Measurements from ENCODE around the gene DNM3. TPM values are rescaled to one million over a fixed set of nuclear protein-coding genes. Genes with fewer than 3 reads are reported as not detected.

Gene DNM3
- total RNA-seq, 1 experiment from 2014 or later, result 2.7 TPM

DNA sequence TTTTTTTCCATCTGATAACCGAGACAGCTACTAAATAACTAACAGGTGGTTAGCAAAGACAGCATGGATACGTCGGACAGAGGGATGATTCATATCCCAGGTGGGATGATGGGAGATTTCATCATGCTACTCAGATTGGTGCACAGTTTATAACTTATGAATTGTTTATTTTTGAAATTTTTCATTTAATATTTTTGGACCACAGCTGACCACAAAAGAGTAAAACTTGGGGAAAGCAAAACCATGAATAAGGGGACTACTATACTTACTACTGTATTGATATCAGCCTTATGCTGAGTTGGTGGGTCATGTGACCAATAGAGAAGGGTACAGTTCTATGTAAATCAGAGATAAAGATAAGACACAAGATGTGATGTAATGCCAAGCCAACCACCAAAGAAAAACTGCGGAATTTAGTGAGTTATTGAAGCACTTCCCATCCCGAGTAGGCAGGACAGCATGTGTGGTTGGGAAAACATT, 331.1 kb downstream of the DNM3 start:
- Histone ChIP-seq H3K23me2 (ENCODE audit: insufficient read length, low read depth, low read length, poor library complexity, severe bottlenecking) (no peaks in the 10 kb centered on the region), H3K79me1 (ENCODE audit: insufficient read depth, low read depth, low read length, poor library complexity, severe bottlenecking) (no peaks in the 10 kb centered on the region), H3T11ph (ENCODE audit: low read length) (no peak overlapping the region), H2BK15ac (ENCODE audit: low read depth, low read length) (no peak overlapping the region), H2AFZ (ENCODE audit: low read length) (no peak overlapping the region), H3K4me2 (ENCODE audit: insufficient read depth, insufficient read length, low read length) (no peak overlapping the region), H3K4me1 (ENCODE audit: insufficient read depth, low read length) (no peaks in the 10 kb centered on the region), H2BK5ac (ENCODE audit: insufficient read length, low read length) (no peak overlapping the region), H3K27ac (ENCODE audit: insufficient read length, low read depth, low read length) (no peak overlapping the region), H4K5ac (ENCODE audit: insufficient read length, low read depth, low read length) (no peak overlapping the region), H3K56ac (ENCODE audit: insufficient read length, low read depth, low read length) (no peak overlapping the region), H4K8ac (replicated peaks; ENCODE audit: insufficient read length, low read depth, low read length) (no peak overlapping the region), H2BK20ac (ENCODE audit: low read depth, low read length, poor library complexity, severe bottlenecking) (no peak overlapping the region), H3K18ac (ENCODE audit: insufficient read length, low read depth, low read length) (no peak overlapping the region), H3K9ac (ENCODE audit: extremely low read depth, insufficient read length, low read length) (no peak overlapping the region), H3K79me2 (ENCODE audit: insufficient read depth, low read length) (no peaks in the 10 kb centered on the region), H4K20me1 (ENCODE audit: control insufficient read depth, insufficient read depth, insufficient read length) (no peaks in the 10 kb centered on the region), H3K4ac (ENCODE audit: low read depth, low read length) (no peak overlapping the region), H3K9me3 (ENCODE audit: control insufficient read depth, low read depth, low read length) (no peaks in the 10 kb centered on the region), H3K23ac (ENCODE audit: insufficient read length, low read depth, low read length) (no peak overlapping the region), H4K91ac (ENCODE audit: insufficient read length, low read depth, low read length) (no peak overlapping the region), H2BK12ac (ENCODE audit: insufficient read length, low read depth, low read length) (no peak overlapping the region), H2BK120ac (ENCODE audit: low read depth, low read length, poor library complexity, severe bottlenecking) (no peak overlapping the region), H3K14ac (ENCODE audit: insufficient read depth, low read length) (no peak overlapping the region), H3K27me3 (ENCODE audit: insufficient read depth, low read length) (no peaks in the 10 kb centered on the region), H2AK5ac (ENCODE audit: insufficient read length, low read length) (no peak overlapping the region)
- TF ChIP-seq, protein P1, sequence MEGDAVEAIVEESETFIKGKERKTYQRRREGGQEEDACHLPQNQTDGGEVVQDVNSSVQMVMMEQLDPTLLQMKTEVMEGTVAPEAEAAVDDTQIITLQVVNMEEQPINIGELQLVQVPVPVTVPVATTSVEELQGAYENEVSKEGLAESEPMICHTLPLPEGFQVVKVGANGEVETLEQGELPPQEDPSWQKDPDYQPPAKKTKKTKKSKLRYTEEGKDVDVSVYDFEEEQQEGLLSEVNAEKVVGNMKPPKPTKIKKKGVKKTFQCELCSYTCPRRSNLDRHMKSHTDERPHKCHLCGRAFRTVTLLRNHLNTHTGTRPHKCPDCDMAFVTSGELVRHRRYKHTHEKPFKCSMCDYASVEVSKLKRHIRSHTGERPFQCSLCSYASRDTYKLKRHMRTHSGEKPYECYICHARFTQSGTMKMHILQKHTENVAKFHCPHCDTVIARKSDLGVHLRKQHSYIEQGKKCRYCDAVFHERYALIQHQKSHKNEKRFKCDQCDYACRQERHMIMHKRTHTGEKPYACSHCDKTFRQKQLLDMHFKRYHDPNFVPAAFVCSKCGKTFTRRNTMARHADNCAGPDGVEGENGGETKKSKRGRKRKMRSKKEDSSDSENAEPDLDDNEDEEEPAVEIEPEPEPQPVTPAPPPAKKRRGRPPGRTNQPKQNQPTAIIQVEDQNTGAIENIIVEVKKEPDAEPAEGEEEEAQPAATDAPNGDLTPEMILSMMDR (conservative IDR thresholded peaks at IDR 0.05), result no peak
- DNase-seq, result no peak
- Mint-ChIP-seq H3K27ac (no peak overlapping the region), H3K4me1 (no peaks in the 10 kb centered on the region), H3K36me3 (ENCODE audit: insufficient read depth in 1 of 3, low read depth in 3 of 3) (no peaks in the 10 kb centered on the region), H3K9me3 (no peaks in the 10 kb centered on the region), H3K27me3 (ENCODE audit: low read depth) (no peaks in the 10 kb centered on the region), H3K4me3 (no peak overlapping the region)
- WGBS (ENCODE audit: extremely low coverage, insufficient read length, low lambda C conversion rate), result no CpG with 5 or more reads among the region's 5 CpGs
